GM18526 (cell line): Measurements from ENCODE around the gene SPAG5.

Experiments
- POLR2A ChIP-seq: IDR thresholded peaks from 3 replicates; pipeline ENCODE4 v1.6.1; 2011; ENCODE audit not compliant: insufficient read length; ENCODE audit errors: extremely low read depth

The SPAG5 gene

GRCh38 chr17:28528327-28529012 lies 70.4 kb downstream of the SPAG5 start:
- no peak for TF ChIP-seq POLR2A

- TF ChIP-seq POLR2A: no peak
Measured at GRCh38 chr17:28527859-28528258, 71.0 kb downstream of the SPAG5 start.
